ENCODE results near the gene PLEKHM3.

Gene PLEKHM3

GRCh38 chr2:207879536-207879935 is 145.8 kb downstream of the PLEKHM3 start:
- no peak overlapping the region for H2AFZ ChIP-seq (ENCODE audit: low read depth, low read length)
- no peak overlapping the region for H3K9ac ChIP-seq (ENCODE audit: low read length)
- H3K9me3 ChIP-seq (ENCODE audit: insufficient read depth, low read length): no peaks in the 10 kb centered on the region
- H3K4me1 ChIP-seq (ENCODE audit: low read length): peaks cover 34% of the 10 kb centered on the region
- no peak overlapping the region for H3K27ac ChIP-seq (ENCODE audit: low read length)
- H4K20me1 ChIP-seq (ENCODE audit: insufficient read depth, low read length): no peaks in the 10 kb centered on the region
- H3K4me2 ChIP-seq (ENCODE audit: low read length): no peak overlapping the region
- no peaks in the 10 kb centered on the region for H3K36me3 ChIP-seq (replicated peaks; ENCODE audit: low read depth, low read length)
- H3K27me3 ChIP-seq (ENCODE audit: low read depth, low read length): no peaks in the 10 kb centered on the region
- H3K4me3 ChIP-seq (ENCODE audit: low read length): no peak overlapping the region
- H3K79me2 ChIP-seq (ENCODE audit: low read length): no peaks in the 10 kb centered on the region
- no peak for TF ChIP-seq EZH2phosphoT487 (IDR thresholded peaks at IDR 0.05; ENCODE audit: low read depth)
- TF ChIP-seq CTCF (IDR thresholded peaks at IDR 0.05; ENCODE audit: low read depth, low read length): no peak

- H3K9ac ChIP-seq (ENCODE audit: low read length): no peak overlapping the region
- H3K4me2 ChIP-seq (ENCODE audit: low read length): peak overlapping the region; percentile 15
- H3K27me3 ChIP-seq (ENCODE audit: low read depth, low read length): no peaks in the 10 kb centered on the region
- TF ChIP-seq CTCF (IDR thresholded peaks at IDR 0.05; ENCODE audit: low read depth, low read length): no peak
- TF ChIP-seq EZH2phosphoT487 (IDR thresholded peaks at IDR 0.05; ENCODE audit: low read depth): no peak
- peaks cover 22% of the 10 kb centered on the region for H3K4me1 ChIP-seq (ENCODE audit: low read length)
- H3K36me3 ChIP-seq (replicated peaks; ENCODE audit: low read depth, low read length): no peaks in the 10 kb centered on the region
- no peaks in the 10 kb centered on the region for H3K9me3 ChIP-seq (ENCODE audit: insufficient read depth, low read length)
- H3K27ac ChIP-seq (ENCODE audit: low read length): no peak overlapping the region
- no peak overlapping the region for H2AFZ ChIP-seq (ENCODE audit: low read depth, low read length)
- H3K4me3 ChIP-seq (ENCODE audit: low read length): no peak overlapping the region
- no peaks in the 10 kb centered on the region for H3K79me2 ChIP-seq (ENCODE audit: low read length)
- no peaks in the 10 kb centered on the region for H4K20me1 ChIP-seq (ENCODE audit: insufficient read depth, low read length)
These were observed 148.3 kb downstream of the PLEKHM3 start for GRCh38 chr2:207876842-207877535.

- Histone ChIP-seq H3K4me1 (ENCODE audit: low read length) (peaks cover 26% of the 10 kb centered on the region), H3K4me2 (ENCODE audit: low read length) (no peak overlapping the region), H3K27me3 (ENCODE audit: low read depth, low read length) (no peaks in the 10 kb centered on the region), H3K9me3 (ENCODE audit: insufficient read depth, low read length) (no peaks in the 10 kb centered on the region), H3K9ac (ENCODE audit: low read length) (no peak overlapping the region), H3K79me2 (ENCODE audit: low read length) (no peaks in the 10 kb centered on the region), H3K27ac (ENCODE audit: low read length) (no peak overlapping the region), H3K36me3 (replicated peaks; ENCODE audit: low read depth, low read length) (no peaks in the 10 kb centered on the region), H2AFZ (ENCODE audit: low read depth, low read length) (no peak overlapping the region), H4K20me1 (ENCODE audit: insufficient read depth, low read length) (no peaks in the 10 kb centered on the region), H3K4me3 (ENCODE audit: low read length) (no peak overlapping the region)
- TF ChIP-seq CTCF (IDR thresholded peaks at IDR 0.05; ENCODE audit: low read depth, low read length): no peak
- TF ChIP-seq EZH2phosphoT487 (IDR thresholded peaks at IDR 0.05; ENCODE audit: low read depth): no peak
These were observed 149.7 kb downstream of the PLEKHM3 start for GRCh38 chr2:207875473-207876212.

GRCh38 chr2:207873794-207874193 is 151.5 kb downstream of the PLEKHM3 start:
- no peak overlapping the region for H3K4me3 ChIP-seq (ENCODE audit: low read length)
- no peaks in the 10 kb centered on the region for H3K27me3 ChIP-seq (ENCODE audit: low read depth, low read length)
- no peaks in the 10 kb centered on the region for H3K9me3 ChIP-seq (ENCODE audit: insufficient read depth, low read length)
- H3K9ac ChIP-seq (ENCODE audit: low read length): no peak overlapping the region
- H3K4me1 ChIP-seq (ENCODE audit: low read length): peaks cover 45% of the 10 kb centered on the region
- no peaks in the 10 kb centered on the region for H4K20me1 ChIP-seq (ENCODE audit: insufficient read depth, low read length)
- H2AFZ ChIP-seq (ENCODE audit: low read depth, low read length): no peak overlapping the region
- no peak overlapping the region for H3K27ac ChIP-seq (ENCODE audit: low read length)
- TF ChIP-seq CTCF (IDR thresholded peaks at IDR 0.05; ENCODE audit: low read depth, low read length) (no peak), EZH2phosphoT487 (IDR thresholded peaks at IDR 0.05; ENCODE audit: low read depth) (no peak)
- no peaks in the 10 kb centered on the region for H3K36me3 ChIP-seq (replicated peaks; ENCODE audit: low read depth, low read length)
- no peaks in the 10 kb centered on the region for H3K79me2 ChIP-seq (ENCODE audit: low read length)
- H3K4me2 ChIP-seq (ENCODE audit: low read length): no peak overlapping the region

Data from OCI-LY3 (cell line).